G401.6 (cell line): ENCODE data around the gene TTLL10.

Experiments
- FAIRE-seq: peaks from 2 replicates; lab custom pipeline; 2012; peaks lifted over from hg19 to GRCh38; lab: Jason Lieb, UNC

The TTLL10 gene

DNA sequence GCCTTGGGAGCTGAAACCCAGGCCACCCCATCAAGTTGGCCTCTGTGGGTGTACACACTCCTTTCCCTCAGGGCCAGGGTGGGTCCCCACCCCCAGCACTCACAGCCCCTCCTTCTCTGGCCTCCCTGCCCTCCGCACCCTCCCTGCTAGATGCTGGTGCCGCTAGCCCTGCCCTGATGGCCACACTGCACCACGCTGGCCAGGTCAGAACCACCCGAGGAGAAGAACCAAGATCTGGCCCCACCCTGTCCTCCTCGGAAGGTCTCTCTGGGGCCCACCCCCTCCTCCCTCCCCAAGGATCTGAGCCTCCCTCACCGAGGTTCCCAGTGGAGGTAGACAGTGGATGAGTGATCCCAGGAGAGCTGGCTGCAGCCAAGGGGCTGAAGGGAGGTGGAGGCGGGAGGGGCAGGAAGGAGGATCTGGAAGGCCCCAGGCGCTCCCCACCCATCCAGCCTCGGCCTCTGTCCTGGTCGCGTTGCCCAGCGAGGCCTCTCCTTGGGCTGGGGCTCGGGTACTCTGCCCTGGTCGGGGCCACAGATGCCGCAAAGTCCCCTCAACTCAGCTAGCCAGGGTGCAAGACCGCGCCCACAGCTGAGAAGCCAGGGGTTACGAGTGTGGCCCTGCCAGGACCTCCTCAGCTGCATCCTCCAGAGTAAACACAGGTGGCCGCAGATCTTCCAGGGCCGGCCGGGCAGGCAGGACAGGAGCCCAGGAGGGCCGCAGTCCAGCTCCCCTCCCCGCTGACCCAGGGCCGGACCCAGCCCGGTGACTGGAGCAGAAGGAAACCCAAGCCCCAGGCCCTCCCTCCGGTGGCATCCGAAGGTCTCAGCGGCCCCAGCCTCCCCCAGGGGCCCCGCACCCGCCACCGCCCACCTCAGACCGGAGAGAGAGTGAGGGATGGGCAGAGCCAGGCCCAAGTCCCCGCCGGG is 63.5 kb downstream of the TTLL10 start:
- no peak for FAIRE-seq

DNA sequence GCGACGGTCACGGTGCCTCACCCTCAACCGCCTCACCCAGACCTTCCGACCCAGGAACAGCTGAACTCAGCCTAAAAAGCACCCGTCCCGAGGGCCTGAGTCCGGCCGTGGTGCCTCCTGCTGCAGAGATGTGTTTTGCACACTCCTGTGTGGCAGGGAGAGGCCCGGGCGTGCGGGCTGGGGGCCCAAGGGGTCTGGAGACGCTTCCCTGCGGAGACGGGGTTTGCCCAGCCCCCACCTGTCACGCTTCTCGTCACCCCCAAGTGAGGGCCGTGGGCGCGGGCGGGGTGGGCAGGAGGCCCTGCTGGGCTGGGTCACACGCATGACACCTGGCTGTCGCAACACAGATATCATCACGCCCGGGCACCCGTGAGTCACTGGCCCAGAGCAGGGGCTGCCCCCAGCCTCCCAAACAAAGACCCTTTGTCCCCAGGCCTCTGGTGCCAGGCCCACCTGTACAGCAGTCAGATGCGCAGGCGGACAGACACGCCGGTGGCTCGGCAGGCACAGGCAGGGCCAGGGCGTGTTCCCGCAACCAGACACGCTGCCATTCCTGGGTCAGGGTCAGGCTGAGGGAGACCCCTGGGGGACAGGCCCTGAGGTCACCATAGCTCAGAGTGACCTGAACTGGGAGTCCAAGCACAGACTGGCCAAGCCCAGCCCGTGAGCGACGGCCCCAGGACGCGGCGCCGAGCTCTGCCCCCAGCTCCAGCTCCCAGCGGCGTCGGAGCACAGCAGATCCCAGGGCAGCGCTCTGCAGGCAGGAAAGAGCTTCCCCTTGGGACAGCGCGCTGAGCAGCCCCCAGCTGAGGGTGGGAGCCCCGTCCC is 64.4 kb downstream of the TTLL10 start:
- no peak for FAIRE-seq

DNA sequence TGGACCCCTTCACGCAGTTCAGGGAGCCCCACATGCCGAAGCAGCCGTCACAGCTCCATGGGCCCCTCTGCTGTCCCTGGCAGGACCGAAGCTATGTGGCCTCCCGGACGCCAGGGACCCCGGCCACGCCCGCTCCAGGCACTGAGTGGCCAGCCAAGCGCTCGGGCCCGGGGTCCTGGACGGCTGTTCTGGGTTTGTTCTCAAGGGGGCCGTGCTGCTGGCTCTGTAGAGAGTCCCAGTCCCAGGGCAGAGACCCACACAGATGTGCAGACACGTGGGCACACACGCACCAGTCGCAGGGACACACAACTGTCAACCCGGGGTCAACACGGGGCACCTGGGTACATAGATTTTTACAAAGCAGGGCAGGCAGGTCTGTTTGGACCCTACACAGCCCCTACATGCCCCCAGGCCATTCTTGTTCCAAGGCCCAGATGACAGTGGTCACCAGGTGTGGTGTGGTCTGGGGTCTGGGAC is 65.1 kb downstream of the TTLL10 start:
- FAIRE-seq, result no peak

DNA sequence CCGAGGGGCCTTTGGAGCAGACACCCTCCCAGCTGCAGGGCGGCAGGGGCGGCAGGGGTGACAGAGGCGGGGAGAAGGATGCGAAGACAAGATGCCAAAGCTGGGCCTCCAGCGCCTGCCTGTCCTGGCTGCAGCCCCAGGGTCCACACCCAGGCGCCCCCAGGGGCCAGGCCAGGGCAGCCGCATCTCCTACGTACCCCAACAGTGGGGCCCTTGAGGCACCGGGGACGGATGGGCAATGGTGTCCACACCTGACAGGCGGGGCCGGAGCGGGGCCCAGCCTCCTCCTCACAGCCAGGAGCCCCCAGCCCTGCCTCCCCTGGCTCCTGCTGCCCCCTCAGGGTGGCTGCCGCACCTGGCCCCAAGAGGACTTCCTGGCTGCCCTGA is 65.5 kb downstream of the TTLL10 start:
- FAIRE-seq, result no peak

DNA sequence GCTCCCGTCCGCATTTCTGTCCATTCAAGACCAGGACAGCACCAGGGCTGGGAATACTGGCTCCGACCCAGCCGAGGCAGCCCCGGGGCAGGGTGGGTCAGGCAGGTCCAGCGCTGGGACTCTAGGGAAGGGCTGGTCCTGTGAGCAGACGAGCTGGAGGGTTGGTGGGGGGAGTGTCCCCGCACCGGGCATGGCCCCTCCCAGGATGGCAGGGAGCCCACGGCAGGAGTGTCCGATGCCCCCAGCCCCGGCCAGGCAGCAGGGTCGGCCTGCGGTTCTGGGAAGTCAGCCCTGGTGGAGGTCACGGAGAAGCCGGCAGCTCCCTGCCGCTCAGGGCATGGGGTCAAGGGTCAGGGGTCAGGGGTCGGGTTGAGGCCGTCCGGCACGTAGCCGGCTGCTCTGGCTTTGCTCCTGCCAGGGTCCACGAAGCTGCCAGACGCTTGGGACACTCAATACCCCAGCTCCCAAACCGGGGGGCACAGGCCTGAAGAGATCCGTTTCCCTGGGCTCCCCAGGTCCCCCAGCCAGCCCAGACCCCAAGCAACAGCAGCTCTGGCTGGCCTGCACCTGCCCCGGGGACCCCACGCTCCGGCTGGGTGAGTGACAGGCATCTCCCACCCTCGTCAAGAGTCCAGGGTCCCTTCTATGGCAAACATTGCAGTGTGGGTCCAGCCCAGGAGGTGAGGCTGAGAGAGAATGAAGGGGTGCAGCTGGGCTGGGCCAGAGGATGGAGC is 66.1 kb downstream of the TTLL10 start:
- FAIRE-seq, result no peak

DNA sequence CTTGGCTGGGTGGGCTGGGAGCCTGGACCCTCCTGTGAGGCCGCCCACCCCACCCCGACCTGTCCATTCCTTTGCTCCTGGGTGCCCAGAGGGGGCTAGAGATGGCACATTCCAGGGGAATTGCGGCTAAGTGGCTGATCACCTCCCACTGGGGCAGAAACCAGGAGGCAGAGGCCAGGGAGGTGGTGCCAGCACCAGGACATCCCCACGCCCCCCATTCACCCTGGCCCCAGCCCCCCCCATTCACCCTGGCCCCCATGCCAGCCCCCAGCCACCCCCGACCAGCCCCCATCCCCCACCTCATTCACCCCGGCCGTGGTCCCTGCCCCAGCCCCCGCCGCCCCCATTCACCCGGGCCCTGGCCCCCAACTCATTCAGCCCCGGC is 66.7 kb downstream of the TTLL10 start:
- FAIRE-seq, result no peak

DNA sequence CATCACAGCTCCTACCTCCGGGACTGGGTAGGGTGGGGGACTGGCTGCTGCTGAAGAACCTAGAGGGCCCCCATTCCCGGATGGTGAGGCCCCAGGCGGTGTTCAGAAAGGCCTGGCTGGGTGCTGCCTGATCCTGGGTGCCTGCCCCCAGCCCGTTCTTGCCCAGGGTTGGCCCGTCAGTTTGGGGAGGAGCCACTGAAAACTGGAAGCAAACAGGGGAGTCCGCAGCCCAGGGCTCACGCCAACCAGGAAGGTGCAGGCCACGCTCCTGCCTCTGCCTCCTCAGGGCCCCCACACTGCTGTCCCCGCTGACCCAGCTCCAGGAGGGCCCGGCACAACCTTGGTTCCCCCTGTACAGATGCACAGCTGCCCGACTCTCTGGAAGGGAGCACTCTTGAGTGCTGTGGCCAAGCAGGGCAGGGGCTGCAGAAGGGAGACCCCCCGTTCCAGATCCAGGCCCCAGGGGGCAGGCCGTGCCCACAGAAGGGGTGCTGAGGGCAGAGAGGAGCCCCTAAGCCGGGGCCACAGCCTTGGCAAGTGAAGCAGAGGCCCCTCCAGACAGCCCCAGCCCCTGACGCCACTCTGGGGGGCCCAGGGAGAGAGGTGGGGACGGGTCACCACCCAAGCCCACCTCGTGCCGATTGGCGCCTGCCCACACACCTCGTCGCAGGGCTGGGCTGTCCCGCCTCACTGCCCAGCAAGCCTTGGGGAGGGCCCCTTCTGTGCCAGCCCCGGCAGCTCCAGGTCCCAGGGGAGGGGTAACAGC is 67.3 kb downstream of the TTLL10 start:
- no peak for FAIRE-seq

DNA sequence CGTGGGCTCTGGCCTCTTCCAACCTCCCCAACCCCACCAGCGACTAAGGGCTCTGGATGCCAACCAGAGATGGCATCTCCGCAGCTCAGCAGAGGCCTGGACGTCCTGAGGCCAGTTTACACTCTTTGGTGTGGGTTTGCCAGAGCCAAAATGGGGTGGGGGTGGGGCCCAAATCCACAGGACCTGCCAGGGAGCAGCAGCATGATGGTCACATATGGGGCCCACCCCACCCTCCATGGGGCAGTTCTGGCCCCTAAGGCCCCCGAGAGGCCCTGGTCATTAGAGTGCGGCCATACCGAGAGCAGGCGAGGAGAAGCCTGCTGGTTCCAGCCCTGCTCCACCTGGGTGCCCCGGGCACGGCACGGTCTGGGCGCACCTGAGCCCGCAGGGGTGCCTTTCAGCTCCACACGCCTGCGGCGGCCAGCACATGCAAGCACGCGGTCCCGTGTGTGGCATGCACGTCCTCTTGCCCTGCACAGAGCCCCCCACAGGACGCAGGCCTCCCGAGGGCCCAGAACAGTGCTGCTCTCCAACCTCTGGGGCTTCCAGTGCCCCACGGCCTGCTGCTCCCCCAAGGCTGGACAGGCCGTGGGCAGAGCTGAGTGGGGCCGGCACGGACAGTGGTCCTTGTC is 68.0 kb downstream of the TTLL10 start:
- no peak for FAIRE-seq

DNA sequence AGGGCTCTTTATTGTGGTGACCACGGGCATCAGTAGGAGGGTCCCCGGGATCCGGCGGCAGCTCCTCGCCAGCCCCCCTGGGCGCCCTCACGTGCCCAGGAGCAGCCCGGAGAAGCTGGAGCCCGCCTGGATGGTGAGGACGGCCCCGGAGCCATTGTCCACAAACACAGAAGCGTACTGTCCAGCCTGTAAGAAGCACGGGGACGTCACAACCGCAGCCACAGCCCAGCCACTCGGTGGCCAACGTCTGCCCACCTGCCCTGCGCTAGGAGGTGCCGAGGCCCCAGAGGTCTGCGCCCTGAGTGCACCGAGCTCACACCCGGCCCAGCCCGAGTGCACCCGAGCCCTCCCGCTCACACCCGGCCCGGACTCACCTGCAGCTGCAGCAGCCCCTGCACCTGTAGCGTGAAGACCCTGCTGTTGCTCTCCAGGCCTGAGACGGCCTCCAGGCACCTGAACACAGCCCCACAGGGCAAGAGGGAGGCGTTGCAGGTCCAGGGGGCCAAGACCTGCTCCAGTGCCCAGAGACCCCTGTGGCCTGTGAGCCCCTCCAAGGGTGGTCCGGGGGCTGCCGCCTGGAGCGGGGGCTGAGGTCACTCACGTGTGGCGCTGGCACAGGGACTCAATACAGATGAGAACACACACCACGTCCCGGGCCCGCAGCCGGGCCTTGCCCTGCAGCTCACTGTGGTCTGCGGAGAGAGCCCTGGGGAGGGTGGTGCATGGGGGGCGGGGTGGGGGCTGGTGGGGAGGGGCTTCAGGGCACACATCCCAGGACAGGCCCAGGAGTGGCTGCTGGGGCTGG is 69.0 kb downstream of the TTLL10 start:
- no peak for FAIRE-seq

DNA sequence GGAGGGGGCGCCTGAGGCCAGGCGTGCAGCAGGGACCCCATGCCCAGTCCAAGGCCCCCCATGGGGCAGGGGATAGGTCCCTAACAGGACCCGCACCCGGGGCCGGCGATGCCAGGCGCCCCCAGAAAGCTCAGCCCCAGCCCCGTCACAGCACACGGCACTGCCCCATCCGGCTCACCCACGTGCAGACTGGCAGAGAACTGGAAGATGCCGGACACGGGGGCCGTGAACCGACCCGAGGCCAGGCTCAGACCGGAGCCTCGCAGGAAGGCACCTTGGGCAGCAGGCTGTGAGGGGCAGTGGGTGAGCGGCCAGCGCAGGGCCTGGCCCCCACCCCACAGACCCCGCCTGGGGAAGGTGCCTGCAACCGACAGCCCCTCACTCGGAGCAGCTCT is 69.6 kb downstream of the TTLL10 start:
- no peak for FAIRE-seq

DNA sequence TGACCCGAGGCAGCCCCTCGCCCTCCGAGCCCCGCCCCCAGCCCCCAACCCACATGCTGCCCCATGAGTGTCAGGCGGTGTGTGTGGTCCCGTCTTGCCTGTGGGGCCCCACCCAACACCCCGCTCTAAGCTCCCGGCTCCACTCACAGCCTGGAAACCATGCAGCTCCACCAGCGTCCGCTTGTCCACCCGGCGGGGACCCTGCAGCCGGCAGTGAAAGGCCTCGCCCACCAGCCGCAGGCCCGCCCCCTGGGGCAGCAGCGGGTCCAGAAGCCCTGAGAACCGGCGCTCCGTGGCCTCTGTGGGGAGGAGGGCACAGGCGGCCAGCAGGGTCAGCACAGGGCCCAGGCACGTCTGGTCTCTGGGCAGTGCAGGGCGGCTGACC is 70.1 kb downstream of the TTLL10 start:
- no peak for FAIRE-seq

DNA sequence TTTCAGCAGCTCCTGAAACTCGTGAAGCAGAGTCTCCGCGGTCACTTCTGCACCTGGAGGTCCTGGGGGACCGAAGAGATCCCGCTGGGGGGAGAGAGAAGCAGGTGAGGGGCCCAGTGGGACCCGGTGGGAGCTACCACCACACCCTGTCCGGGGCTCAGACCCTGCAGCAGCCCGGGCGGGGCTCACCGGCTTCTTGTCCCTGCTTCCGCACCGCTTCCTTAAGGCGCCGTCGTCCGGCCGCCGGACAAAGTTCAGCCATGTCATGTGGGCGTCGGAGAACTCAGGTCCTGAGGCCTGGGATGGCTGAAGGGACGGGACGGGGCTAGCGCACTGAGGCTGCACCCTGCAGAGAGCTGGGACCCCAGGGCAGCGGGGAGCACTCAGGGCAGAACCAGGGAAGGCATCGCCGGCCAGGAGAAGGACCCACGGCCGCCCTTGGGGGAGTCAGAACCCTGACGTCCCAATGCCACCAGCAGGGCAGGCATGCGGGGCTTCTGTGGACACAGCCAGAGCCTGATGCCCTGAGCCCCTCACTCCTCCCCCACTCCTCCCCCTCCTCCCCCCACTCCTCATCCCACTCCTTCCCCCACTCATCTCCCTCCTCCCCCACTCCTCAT is 70.6 kb downstream of the TTLL10 start:
- no peak for FAIRE-seq

DNA sequence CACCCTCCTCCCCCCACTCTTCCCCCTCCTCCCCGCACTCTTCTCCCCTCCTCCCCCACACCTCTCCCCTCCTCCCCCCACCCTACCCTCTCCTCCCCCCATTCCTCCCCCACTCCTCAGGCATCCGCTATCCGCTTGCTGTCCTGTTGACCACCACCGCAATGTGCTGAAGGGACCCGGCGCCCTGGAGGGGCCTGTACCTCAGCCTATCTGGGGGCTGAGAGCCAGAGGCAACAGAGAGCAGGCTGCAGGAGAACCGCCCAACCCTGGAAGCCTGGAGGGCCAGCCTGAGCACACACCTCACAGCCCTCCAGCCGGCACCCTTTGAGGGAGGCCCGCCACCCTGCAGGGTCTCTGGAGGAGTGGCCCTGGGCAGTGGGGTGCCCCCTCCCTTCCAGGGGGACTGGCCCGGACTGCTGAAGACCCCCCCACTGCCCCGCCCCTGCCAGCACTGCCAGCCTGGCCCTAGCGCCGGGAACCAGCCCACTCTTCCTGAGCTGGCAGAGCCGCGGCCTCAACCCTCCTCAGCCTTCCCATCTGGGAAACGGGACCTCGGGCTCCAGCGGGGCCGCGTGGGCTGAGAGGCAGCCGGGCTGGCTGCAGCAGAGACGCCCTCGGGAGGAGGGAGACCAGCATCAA is 71.6 kb downstream of the TTLL10 start:
- no peak for FAIRE-seq

DNA sequence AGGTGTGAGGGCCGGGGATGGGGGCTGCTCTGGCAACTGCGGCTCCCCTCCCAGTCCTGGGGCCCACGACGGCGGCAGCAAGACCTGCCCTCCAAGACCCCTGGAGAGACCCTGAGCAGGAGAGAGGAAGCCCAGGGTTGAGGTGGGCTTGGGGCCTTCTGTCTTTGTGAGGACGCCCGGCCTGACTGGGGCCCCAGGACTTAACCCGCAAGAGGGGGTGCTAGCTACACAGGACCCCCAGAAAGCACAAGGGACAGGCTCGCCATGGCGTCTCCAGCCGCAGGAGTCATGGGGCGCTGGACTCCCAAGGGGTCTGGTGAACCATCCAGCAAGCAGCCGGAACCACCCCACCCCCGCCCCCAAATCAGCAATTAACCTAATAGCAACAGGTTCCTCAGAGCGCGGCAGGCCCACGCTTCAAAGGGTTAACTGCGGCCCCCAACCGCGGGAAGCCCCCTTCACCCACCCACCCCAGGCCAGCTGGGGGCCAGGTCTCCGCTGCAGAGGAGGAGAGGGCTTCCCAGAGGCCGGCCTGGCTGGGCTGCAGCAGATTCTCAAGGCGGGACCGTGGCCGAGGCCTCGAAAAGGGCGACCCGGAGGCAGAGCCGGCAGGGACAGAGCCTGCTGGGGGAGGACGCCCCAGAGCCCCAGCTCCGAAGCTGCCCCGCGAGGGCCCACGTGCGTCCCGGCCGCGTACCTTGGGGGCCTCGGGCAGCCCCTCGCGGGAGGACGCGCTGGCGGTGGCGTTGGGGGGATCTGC is 72.3 kb downstream of the TTLL10 start:
- no peak for FAIRE-seq

DNA sequence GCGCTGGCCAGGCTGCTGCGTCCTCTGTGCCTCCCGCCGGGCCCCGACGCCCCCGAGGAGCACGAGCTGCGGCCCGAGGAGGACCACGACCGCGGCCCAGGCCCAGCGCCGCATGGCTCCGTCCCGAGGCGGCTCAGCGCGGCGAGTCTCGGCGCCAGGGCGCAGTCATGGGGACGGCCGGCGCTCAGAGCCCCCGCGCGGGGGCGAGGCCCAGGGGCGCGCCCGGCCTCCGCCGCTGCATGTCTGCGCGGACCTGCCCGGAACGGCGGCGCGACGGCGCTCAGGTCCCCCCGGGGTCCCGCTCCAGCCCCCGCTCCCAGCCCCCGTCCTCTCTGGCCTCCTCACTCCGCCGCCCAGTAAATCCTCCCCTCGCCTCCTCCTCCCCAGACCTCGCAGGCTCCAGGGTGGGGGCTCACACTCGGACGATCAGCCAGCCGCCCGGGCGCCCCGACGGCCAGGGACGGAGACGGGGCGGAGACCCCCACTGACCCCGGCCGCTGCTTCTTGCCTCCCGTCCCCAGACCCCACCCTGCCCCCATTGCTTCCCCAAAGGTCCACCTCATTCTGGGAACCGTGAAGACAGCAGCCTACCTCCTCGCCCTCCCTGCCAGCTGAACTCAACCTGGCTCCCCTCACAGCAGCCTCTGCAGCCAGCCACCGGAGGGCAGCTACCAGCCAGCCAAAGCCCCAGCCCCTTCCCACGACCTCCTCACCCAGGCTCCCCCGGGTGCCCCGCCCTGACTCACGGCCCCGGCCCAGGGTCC is 73.1 kb downstream of the TTLL10 start, which contains the start of gene C1QTNF12:
Gene C1QTNF12, minus strand, starts transcription at position 146 of the 764 bp plus-strand sequence. Its CDS starts 32 bp downstream, at position 114.
- FAIRE-seq, result no peak

DNA sequence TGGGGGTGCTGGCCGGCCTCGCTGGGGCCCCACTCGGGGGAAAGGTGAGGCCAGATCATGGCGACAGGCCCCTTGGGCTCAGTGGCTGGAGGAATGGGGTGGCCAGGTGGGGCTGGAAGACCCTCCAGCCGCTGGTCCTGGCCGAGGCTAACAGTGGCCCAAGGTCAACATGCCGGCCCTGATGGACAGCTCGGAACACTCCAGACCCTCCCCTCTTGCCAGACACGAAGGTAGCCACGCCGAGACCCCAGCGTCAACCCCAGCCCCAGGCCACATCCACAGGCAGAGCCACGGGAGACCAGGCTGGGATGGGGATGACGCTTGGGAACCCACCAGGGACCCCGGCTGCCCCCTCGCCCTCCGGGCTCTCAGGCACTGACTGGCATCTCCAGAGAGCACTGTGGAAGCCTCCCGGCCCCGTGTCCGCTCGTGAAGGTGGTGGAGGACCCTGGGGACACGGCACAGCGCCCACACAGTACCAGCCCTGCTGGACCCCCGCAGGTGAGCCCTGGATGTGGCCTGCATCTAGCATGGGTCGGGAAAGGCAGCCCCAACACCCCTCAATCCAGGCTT is 73.7 kb downstream of the TTLL10 start:
- FAIRE-seq, result no peak
